Posterior cingulate gyrus (tissue), 11 donors: ENCODE measurements around the gene TRAK2.
"Not testable (repeated sequence)": the region's sequence is repeated elsewhere in the genome, so short reads cannot be mapped to it uniquely, and the experiment has no call there.

Experiments used
- DNase-seq, 10 donors: peaks; one replicate each; pipeline versions ENCODE4 v3.0.0 to v3.0.0-alpha.2; 2020 to 2021; ENCODE audit warnings: mixed read lengths in 3 of 10
- intact Hi-C: fragments of 100-400 bp; cut with DNase I; formaldehyde crosslinking; loops from one replicate; pipeline ENCODE4 v1.15.1; 2023

Gene TRAK2

DNA sequence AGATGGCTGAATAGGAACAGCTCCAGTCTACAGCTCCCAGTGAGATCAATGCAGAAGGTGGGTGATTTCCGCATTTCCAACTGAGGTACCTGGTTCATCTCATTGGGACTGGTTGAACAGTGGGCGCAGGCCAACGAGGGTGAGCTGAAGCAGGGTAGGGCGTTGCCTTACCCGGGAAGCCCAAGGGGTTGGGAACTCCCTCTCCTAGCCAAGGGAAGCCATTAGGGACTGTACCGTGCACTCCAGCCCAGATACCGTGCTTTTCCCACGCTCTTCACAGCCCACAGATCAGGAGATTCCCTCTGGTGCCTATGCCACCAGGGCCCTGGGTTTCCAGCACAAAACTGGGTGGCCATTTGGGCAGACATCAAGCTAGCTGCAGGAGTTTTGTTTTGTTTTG, 81.9 kb downstream of the TRAK2 start:
- DNase-seq, intact Hi-C loops: not testable (repeated sequence)

DNA sequence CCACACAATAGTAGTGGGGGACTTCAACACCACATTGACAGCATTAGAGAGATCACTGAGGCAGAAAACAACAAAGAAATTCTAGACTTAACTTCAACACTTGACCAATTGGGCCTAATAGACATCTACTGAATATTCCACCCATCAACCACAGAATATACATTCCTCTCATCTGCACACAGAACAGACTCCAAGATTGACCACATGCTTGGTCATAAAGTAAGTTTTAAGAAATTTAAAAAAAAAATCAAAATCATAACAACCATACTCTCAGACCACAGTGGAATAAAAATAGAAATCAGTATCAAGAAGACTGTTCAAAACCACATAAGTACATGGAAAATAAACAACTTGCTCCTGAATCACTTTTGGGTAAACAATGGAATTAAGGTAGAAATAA, 85.1 kb downstream of the TRAK2 start:
- intact Hi-C loops: no loop called here
- no peak for DNase-seq

DNA sequence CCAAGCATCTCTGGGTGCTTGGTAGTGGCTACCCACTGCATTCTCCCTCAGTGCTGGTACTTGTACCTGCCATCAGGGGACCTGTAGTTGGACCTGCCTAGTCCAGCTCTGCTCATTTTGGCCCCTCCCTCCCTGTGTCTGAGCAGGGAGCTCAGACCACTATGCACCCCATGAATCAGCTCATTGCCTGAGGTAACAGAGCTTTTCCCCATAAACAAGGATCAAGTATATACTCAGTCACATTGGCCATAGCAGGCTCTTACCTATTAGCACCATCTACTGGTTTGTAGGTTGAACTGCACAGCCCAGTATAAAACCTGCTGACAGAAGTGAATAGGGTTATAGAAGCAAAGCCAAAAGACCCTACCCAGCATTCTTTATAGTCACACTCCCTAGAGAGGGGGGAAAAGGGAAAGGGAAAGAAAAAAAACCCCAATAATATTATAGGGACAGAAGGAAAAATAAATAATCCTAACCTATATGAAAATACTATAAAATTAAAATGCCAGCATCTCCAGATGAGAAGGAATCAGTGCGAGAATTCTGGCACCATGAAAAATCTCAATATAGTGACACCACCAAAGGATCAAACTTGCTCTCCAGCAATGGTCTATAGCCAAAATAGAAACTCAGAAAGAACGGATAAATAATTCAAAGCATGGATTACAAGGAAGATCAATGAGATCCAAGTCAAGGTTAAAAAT, 87.2 kb downstream of the TRAK2 start:
- no peak for DNase-seq
- intact Hi-C loops: loop anchor here (2.0 kb wide), 1 partner anchor 125 kb away; no protein-coding TSS in a partner anchor

DNA sequence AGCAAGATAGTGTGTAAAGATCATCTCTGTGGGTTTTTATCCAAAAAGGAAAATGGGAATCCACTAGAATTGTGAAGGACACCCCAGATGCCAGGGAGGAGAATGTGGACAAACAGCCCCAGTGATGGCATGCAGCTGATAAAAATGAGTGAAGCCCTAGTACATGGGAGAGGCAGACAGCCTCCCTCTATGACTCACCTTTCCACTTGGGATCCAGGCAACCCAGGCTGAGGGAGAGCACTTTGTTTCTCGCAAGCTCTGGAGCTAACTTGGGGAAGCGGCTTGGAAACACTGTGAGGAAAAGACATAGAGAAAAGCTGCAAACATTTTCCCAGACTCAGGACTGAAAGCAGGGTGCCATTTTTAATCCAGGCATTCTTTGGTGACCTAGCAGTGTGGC, 88.9 kb downstream of the TRAK2 start:
- no peak for DNase-seq
- intact Hi-C loops: no loop called here

DNA sequence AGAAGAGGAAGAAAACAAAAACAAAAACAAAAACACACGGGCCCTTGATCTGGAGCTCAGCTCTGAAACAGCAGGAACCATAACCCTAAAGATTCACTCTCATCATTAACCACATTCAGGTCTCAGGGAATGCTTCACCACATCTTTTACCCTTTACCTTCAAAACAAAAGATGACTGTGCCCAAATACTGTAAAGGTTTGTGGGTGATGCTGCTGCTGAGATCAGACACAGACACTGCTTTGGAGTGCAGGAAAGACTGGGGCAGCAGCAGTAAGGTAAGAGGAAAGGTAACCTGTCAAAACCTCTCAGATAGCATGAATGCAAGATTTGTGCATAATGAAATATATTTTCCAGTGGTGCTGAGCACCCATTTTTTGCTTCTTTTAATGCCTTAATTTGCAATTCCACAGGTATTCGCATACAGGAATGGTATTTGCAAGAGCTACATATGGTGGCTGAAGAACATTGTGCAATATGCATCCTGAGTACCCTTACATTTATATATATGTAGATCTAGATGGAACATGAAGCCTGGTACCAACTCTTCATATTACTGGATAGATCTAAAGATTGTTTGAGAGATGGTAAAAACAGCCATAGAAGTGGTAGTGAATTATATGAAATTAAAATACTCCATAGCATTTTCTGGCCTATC, 90.1 kb downstream of the TRAK2 start:
- intact Hi-C loops: no loop called here
- no peak for DNase-seq

DNA sequence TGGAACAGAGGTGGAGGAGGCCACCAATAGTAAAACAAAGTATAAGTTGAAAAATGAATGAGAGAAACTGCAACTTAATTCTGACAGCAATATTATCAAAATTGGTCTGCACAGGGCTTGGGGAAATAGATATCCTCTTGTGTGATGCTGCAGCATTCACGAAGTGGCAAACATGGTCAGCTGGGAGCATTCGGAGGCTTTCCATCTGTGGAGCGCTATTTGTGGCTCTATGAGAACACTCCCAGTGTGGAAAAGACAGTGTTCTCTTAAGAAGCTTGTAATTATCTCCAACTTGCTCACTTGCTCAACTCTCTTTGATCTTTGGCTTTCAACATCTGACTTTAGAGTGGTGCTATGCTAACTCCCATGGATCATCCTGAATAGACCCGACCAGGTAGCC, 91.0 kb downstream of the TRAK2 start:
- DNase-seq: peak in 1 of 10 donors; percentile 55
- intact Hi-C loops: no loop called here

DNA sequence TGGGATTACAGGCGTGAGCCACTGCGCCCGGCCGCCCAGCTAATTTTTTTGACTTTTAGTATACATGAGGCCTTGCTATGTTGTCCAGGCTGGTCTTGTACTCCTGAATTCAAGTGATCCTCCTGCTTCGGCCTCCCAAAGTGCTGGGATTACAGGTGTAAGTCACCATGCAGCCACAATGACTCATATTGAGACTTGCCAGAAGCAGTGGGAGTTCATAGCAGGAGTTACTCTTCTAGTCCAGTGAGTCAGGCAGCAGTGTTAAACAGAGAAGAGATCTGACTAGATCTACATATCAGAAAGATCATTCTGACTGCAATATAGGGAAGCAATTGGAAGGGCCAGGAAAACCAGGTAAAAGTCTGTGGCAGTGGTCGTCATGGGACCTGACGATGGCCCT, 92.6 kb downstream of the TRAK2 start:
- intact Hi-C loops: no loop called here
- no peak for DNase-seq

DNA sequence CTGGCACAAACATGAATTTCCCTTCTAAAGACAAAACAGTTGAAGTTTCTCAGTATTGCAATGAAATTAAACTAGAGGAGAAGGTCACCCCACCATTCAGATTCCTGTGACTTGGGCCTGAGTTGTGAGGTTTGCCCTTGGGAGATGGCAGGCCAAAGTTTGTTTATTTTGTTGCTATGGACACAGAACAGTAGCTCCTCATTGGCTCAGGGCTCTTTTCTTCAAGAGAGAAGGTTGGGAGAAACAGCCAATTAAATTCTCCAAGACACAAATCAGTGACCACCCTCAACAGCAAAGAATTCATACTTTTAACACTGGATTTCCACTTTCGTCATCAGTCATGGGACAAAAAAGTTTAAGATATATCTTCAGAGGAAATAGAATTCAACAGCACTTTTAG, 94.0 kb downstream of the TRAK2 start, which contains the start of gene FLACC1:
TSS of gene FLACC1 (minus strand) at position 125 of the 400 bp plus-strand sequence. CDS start 5,941 bp downstream, outside the sequence.
- intact Hi-C loops: no loop called here
- no peak for DNase-seq

DNA sequence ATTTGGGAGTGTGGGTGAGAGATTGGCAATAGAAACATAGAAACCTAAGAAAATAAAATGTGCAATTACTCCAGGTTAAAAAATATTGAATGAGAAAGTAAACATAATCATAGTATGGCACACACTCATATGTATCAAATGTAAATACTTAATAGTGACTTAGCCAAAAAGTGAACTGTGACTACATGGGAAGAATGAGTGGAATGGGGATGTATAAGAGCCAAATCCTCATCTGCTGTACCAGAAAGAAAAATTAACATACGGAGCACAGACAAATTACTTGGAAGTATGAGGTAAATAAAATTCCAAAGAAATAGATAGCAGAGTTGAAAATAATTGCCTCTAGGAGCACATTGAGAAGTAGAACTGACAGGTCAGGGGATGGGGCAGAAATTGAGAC, 98.1 kb downstream of the TRAK2 start:
- intact Hi-C loops: no loop called here
- no peak for DNase-seq

DNA sequence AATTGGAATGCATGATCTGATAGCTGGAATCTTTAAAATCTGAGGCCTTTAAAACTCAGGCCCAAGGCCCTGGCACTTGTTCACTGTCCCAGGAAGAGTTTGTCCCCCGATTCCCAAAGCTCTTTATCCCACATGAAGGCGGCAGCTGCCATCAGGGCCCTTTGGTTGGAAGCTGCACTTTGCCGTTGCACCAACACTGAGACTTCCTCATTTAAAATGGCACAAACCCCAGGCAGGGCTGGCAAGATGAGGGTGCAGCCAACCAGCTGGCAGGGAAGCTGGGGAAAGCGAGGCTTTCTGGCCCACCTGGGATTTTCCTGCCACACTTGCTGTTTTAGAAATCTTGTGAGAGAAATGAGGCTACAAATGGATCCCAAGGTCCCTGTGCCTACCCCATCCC, 100.4 kb downstream of the TRAK2 start:
- DNase-seq: no peak
- intact Hi-C loops: no loop called here

DNA sequence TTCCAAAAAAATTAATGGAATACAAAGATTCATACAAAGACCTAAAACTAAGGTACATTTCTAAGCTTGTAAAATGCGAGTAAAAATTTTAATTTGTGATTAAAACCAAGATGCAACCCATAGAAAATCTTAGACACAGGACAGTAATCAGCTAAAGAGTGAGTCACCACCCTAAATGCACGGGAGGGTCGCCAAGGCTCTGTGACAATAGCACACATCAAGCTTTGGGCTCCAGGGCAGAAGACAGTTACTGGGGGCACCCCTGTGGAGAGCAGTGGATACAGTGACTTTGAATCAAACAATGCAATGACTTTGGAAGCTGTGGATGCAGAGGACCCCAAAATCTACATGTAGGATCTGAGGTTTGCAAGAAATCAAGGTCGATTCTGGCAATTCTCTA, 101.7 kb downstream of the TRAK2 start:
- intact Hi-C loops: no loop called here
- DNase-seq: no peak

DNA sequence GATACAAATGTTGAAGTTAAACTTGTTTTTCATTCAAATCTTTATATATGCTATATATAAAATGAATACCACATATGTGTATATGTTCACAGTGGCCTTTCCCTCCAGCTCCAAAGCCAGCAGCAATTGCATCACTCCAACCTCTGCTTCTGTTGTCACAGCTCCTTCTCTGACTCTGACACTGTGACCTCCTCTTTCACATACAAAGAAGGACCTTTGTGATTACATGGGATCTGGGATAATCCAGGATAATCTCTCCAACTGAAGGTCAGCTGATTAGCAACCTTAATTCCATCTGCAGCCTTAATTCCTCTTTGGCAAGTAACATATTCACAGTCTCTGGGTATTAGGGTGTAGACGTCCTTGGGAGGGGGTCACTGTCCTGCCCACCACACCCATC, 102.5 kb downstream of the TRAK2 start:
- intact Hi-C loops: no loop called here

DNA sequence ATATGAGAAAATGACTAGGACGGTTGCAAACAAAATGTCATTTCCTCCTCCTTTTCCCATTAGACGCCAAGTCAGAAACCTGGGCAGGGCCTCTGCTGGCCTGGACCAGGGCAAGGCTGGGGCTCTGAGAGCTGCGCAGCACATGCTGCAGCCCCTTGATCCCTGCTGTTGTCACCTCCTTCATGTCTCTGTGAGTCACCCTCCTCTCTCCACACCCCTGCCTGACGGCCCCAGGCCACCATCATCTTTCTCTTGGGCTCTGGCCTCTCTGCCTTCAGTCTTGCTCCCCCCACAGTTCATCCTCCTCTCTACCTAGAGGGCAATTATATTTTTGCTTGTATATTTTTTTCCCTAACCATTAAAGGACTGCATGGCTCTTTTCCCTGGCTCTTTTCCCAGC, 104.1 kb downstream of the TRAK2 start:
- intact Hi-C loops: no loop called here
- DNase-seq: no peak

More for the DNA sequence above, 102.5 kb downstream of the TRAK2 start:
- no peak for DNase-seq

DNA sequence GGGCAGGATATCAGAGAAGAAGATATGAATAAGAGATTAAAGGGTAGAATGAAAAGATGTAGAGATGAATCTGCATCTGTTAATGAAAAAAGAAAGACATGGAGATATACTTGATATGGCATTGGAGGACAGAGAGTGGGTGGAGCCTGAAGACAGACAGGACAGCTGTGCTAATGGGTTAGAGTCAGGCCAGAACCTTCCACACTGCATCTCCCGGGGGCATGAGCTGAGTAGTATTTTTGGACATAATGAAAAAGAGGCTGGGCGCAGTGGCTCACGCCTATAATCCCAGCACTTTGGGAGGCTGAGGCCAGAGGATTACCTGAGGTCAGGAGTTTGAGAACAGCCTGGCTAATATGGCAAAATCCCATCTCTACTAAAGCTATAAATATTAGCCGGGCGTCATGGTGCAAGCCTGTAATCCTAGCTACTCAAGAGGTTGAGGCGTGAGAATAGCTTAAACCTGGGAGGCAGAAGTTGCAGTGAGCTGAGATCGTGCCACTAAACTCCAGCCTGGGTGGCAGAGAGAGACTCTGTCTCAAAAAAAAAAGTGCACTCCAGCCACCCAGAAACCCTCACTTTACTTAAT, 105.5 kb downstream of the TRAK2 start:
- DNase-seq: no peak
- intact Hi-C loops: no loop called here

DNA sequence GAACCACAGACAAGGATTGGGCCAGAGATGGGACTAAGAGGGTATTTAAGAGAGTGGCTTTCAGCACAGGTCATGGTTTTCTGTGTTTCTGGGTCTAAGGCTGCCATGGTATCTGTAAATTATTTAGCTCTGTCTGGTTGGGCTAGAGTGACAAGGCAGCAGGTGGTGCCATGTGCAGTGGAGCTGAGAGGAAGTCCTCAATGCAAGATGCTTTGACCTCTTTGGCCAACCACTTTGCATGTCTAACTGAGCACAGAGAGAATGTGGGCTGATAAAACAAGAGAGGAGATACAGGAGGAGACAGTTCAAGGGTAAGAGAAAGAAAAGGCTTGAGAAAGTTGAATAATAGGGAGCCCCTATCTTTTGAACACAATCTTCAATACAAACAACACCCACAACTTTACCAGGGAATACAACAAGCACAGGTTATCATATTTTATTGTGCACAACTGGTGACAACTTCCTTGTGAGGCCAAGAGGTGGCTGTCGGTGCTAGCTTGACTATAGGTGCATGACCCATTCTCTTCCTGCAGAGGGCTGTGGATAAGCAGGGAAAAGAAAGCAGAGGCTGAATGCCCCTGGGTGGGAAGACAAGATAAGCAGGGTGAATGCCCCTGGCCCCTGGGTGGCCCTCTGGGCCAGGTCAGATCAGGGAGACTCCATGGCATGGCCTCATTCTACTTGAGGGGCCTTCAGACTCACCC, 106.4 kb downstream of the TRAK2 start:
- intact Hi-C loops: no loop called here

DNA sequence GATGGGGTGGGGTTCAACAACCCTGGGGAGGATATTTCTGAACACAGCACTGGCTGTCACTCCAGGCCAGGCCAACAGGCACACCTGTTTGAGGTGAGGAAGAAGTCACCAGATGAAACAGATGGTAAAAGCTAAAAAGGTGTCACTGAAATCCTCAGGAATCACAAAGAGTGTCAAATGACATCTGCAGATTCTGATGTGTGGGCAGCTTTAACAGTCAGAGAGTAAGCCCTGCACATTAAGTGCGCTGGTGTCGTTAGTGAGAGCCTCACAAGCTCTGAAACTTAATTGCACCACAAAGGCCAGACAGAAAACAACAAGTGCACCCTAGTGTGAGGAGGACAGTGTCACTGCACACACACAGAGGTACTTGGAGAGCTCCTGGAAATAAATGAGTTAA, 107.7 kb downstream of the TRAK2 start:
- DNase-seq: no peak
- intact Hi-C loops: no loop called here

More for the DNA sequence above, 106.4 kb downstream of the TRAK2 start:
- DNase-seq: no peak

DNA sequence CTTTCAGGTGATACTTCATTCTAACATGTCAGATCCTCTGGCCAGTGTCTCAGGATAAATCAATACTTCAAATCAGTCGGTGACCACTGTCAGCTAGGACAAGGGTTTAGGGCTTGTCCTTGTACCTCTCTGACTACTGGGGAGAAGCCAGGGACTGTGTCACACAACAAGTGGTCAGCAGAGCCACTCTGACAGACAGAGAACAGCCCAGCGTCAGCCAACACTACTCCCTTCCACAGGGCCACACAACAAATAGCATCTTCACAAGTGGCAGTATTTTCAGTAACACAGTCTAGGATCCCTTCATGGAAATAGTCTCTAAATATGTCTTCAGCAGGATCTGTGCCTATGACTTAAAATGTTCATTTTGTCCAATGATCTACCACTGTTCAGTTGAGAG, 108.3 kb downstream of the TRAK2 start:
- DNase-seq: no peak
- intact Hi-C loops: no loop called here

DNA sequence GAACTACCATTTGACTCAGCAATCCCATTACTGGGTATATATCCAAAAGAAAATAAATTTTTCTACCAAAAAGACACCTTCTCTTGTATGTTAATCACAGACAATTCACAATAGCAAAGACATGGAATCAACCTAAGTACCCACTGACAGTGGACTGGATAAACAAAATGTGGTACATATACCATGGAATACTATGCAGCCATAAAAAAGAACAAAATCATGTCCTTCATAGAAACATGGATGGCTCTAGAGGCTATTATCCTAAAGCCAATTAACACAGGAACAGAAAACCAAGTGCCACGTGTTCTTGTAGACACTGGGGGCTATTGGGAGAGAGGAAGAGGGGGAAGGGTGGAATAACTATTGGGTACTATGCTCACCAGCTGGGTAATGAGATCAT, 121.8 kb downstream of the TRAK2 start:
- intact Hi-C loops: no loop called here
- DNase-seq: no peak

DNA sequence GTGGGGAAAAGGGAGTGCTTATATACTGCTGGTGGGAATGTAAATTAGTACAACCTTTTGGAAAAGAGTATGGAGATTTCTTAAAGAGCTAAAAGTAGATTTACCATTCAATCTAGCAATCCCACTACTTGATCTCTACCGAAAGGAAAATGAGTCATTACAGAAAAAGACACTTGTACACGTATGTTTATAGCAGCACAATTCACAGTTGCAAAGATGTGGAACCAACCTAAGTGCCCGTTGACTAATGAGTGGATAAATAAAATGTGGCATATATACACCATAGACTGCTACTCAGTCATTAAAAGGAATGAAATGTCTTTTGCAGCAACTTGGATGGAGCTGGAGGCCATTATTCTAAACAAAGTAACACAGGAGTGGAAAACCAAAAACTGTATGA, 123.6 kb downstream of the TRAK2 start:
- DNase-seq: no peak
- intact Hi-C loops: no loop called here
